GM19395 (cell line): ENCODE data around the gene ZBTB42.

Experiments
- ATAC-seq: cut with Tn5 transposase; IDR thresholded peaks from one replicate; pipeline ENCODE4 v1.9.1; 2021; ENCODE audit warnings: mild to moderate bottlenecking, moderate library complexity; ENCODE audit not compliant: unreplicated experiment

Gene ZBTB42

DNA sequence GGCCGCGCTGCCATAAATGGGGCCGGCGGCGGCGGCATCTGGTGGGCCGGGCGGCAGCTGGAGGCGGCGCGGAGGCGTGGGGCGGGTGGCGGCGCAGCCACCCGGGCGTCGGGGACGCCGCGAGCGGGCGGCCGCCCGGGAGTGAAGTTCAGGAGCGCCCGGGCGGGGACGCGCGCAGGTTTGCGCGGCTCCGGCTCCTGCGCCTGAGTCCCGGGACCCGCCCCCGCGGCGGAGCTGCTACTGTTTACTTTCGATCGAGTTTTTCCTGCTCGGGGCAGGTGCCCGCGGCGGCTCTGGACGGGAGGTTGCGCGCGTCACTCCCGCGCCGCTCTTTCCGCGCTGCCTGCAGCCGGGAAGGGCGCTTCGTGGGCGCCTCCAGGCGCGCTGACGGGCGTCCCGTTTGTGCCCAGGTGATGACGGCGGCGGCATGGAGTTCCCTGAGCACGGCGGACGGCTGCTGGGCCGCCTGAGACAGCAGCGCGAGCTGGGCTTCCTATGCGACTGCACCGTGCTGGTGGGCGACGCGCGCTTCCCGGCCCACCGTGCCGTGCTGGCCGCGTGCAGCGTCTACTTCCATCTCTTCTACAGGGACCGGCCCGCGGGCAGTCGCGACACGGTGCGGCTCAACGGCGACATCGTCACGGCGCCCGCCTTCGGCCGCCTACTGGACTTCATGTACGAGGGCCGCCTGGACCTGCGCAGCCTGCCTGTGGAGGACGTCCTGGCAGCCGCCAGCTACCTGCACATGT, at the start of gene ZBTB42:
Gene ZBTB42, plus strand, starts transcription at position 331 of the 749 bp plus-strand sequence. Its CDS starts 97 bp downstream, at position 428.
- peak; percentile 45 for ATAC-seq

- ATAC-seq: no peak
Observed at GRCh38 chr14:104751539-104752422, 49.1 kb upstream of the ZBTB42 start.

GRCh38 chr14:104752423-104752734, 48.5 kb upstream of the ZBTB42 start:
- ATAC-seq: peak; percentile 86

- peak; percentile 86 for ATAC-seq
Observed at GRCh38 chr14:104752735-104753527, 48.0 kb upstream of the ZBTB42 start, which contains the start of gene SIVA1. SIVA1 (plus strand) TSS chr14:104753147; CDS start chr14:104753202, 55 bp downstream.

GRCh38 chr14:104753528-104754212, 47.2 kb upstream of the ZBTB42 start:
- ATAC-seq: no peak

GRCh38 chr14:104754213-104754851, 46.6 kb upstream of the ZBTB42 start:
- ATAC-seq: no peak

DNA sequence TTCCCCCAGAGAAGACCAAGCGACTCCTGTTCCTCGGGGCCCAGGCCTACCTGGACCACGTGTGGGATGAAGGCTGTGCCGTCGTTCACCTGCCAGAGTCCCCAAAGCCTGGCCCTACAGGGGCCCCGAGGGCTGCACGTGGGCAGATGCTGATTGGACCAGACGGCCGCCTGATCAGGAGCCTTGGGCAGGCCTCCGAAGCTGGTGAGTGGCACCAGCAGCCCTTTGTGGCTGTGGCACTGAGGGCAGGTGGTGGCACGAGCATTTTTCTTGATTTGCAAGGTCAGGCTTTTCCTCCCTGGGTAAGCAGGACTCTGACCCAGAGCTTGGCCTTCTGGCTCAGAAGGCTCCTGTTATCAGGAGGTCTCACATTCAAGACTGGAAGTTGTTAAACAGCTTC, 45.3 kb upstream of the ZBTB42 start:
- no peak for ATAC-seq

GRCh38 chr14:104756477-104757237, 44.2 kb upstream of the ZBTB42 start:
- no peak for ATAC-seq

GRCh38 chr14:104757238-104757585, 43.7 kb upstream of the ZBTB42 start:
- ATAC-seq: no peak

DNA sequence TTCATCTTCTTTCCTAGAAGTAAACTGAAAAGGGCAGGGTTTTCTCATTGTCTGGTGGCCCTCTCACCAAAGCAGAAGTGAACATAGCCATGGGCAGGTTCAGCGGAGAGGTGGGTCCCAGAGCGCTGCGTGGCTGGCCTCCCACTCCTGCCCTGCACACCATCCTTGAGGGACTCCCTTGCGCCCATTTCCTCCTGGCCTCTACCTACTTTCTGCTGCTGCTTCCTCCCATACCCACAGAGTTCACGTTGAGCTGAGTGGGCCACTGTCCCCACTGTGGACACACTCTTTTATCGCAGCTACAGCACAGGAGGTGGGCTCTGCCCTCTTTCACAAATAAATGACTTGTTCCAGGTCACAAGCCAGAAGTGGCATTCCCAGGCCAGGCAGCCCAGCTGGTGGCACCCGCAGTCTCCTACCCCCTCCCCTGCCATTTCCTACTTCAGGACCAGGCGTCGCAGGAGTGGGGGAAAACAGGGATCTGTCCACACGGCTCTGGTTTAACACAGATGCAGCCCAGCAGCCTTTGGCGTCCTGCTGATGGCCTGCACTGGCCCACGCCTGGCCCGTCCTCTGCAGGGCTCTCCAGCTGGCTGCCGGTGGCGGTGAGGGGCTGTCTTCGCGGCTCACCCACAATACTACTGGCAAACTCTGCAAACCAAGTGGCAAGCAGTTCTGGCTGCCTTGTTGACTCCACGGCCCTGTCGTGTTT, 43.1 kb upstream of the ZBTB42 start:
- no peak for ATAC-seq

DNA sequence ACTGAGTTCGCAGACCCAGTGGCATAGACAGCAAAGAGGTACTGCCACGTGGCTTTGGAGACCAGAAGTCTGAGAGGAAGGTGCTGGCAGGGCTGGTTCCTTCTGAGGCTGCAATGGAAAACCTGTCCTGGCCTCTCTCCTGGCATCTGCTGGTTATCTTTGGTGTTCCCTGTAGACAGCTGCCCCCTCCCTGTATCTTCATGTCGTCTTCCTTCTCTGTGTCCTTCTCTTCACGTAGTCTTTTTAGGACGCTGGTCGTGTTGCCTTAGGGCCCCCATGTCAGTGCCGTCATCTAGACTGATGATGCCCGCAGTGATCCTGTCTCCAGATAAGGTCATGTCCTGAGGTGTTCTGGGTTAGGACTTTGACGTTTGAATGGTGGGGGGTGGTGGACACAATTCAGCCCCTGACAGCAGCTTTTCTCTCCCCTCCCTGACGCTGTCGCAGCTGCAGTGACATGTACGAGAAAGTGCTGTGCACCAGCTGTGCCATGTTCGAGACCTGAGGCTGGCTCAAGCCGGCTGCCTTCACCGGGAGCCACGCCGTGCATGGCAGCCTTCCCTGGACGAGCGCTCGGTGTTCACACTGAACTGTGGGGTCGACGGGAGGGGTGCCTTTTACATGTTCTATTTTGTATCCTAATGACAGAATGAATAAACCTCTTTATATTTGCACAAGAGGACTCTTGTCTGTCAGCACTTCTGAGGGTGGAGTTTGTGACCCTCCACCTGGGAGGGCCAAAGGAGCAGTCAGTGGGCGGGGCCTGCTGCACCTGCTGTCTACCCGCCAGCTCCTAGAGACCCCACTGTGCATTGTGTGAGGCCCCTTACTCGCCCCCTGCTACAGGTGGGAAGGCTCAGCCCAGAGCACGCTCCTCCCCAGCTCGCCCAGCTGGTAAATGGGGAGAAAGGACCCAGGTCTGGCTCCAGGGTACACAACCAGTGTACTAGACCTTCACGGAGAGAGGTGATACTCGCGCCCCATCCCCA, 41.6 kb upstream of the ZBTB42 start:
- no peak for ATAC-seq

DNA sequence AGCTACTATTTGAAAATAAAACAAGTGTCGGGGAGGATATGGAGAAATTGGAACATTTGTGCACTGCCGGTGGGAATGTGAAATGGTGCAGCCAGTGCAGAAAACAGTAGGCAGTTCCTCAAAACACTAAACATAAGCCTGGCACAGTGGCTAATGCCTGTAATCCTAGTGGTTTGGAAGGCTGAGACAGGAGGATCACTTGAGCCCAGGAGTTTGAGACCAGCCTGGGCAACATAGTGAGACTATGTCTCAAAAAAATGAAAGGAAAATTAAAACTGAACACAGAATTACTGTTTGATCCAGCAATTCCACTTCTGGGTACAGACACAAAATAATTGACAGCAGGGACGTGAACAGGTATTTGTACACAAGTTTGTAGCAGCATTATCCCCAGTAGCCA, 35.4 kb upstream of the ZBTB42 start:
- ATAC-seq: no peak

- ATAC-seq: no peak
Observed at GRCh38 chr14:104766256-104766862, 34.5 kb upstream of the ZBTB42 start.

DNA sequence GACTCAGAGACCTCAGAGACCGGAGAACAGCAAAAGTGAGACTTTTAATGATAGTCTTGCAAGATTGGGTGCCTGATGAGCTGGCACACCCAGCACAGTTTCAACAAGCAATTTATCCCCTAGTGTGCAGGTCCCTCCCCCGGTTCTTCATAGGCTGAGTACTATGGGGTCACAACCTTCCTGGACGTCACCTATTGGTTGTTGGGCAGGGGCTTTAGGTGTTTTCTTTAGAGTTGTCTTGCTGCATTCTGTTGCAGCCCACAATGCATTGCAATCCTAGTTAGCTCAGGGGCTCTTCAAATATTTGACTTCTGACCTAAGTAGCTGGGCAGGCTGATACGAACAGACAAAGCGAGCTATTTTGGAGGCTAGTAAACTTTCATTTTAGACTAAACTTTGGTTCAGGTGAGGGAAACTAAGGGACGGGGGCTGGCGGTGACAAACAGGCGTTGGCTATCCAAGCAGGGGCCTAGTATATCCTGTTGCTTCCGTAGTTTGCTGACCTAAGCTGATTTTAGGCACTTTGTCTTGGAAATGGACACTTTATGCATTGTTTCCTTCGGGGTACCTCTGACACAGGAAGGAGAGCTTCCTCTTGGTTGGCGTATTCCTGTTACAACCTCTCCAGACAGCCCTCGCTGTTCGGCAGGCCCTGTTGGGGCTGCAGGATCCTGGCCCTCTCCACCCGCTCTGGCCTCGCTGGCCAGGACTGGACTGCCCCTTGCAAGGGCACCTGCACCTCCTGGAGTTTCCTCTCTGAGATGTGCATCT, 33.9 kb upstream of the ZBTB42 start:
- no peak for ATAC-seq

GRCh38 chr14:104767634-104767918, 33.3 kb upstream of the ZBTB42 start:
- no peak for ATAC-seq

GRCh38 chr14:104768437-104769323, 32.2 kb upstream of the ZBTB42 start:
- peak; percentile 75 for ATAC-seq
